ENCODE measurements around the gene AHDC1. TPM values are rescaled to one million over a fixed set of nuclear protein-coding genes. Genes with fewer than 3 reads are reported as not detected.

AHDC1 gene
- total and polyA plus RNA-seq, 10 of the 15 experiments (the other 5 are each of a cell fraction or from before 2014, with no cell fraction given): 0.21 to 13.0 (median 1.4) TPM

DNA sequence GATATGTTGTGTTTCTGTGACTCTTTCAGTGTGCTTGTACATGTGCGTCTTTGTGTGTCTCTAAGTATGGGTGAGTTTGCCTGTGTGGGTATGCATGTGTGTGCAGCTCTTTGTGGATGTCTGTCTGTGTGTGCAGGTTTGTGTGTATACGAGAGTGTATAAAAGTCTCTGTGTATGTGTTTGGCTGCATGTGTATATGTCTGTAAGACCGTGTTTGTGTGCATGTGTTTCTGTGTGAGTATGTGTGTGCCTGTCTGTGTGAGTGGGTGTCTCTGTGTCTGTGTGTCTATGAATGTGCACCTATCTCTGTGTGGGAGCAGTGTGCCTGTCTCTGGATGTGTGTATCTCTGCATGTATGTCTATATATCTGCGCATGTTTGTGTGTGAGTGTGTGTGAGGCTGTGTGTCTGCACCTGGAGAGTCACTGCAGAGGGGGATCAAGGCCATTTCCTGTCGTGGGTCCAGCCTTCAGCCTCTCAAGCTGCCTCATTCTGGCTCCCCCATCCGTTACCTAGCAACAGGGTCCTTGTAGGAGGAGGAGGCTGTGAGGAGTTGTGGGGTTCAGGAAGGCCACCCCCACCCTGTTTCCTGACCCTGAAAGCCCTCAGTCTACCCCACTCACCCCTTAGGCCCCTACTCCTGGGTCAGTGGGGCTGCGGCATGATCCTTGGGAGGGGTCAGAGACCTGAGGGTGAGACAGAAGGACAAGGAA lies 20.7 kb upstream of the AHDC1 start:
- Histone ChIP-seq H3K4me3 (peak overlapping the region; percentile 93), H3K27ac (ENCODE audit: control insufficient read depth, insufficient read depth) (peak overlapping the region; percentile 85), H2AFZ (ENCODE audit: control insufficient read depth, low read depth, low read length) (no peak overlapping the region; the same call in 1 of the 2 replicates), H3K9me3 (replicated peaks; ENCODE audit: control insufficient read depth, insufficient read depth, low read length) (no peaks in the 10 kb centered on the region), H3K4me1 (ENCODE audit: control insufficient read depth, insufficient read depth, low read length) (peaks cover 63% of the 10 kb centered on the region), H3K9ac (ENCODE audit: control insufficient read depth, insufficient read depth, low read length) (peak overlapping the region; percentile 76), H3K36me3 (ENCODE audit: control insufficient read depth in 2 of 2, insufficient read depth in 2 of 2, low read length in 1 of 2) (peaks cover 0 to 8% of the 10 kb centered on the region in 2 experiments; a peak in 2 of 4 replicates), H3K79me2 (ENCODE audit: control insufficient read depth, insufficient read depth, low read length) (peaks cover 42% of the 10 kb centered on the region), H3K4me2 (ENCODE audit: control insufficient read depth, insufficient read depth) (peak overlapping the region; percentile 47), H4K20me1 (ENCODE audit: control insufficient read depth, insufficient read depth) (no peaks in the 10 kb centered on the region), H3K27me3 (replicated peaks in 1 of 2; ENCODE audit: control insufficient read depth in 2 of 2, insufficient read depth in 2 of 2, low read length in 1 of 2) (no peaks in the 10 kb centered on the region)
- RAD21 ChIA-PET (ENCODE audit: unreplicated experiment): interaction anchor here (1.0 to 17.1 kb wide), 11 partner anchors 7 to 148 kb away, joined by 3 to 211 read pairs (median 5); partner anchors contain the start of genes AHDC1 and STX12
- WGBS (ENCODE audit: insufficient coverage, insufficient replicate concordance, low lambda C conversion rate, missing lambda C conversion rate): 43% methylated on average over 7 of the region's 7 CpGs
- FAIRE-seq (peak; percentile 31), ATAC-seq (peak; percentile 31), DNase-seq (ENCODE audit: low read depth, low spot score) (peak; percentile 67)
- intact Hi-C loops (cut with micrococcal nuclease; ENCODE audit: unreplicated experiment): loop anchor here (2.0 kb wide), 1 partner anchor 14 kb away; no protein-coding TSS in a partner anchor
- POLR2A ChIA-PET: interaction anchor here (0.6 to 14.3 kb wide), 7 partner anchors 11 to 933 kb away, joined by 4 to 141 read pairs (median 10); partner anchors contain the start of genes FGR and IFI6
- in situ Hi-C loops (cut with MboI): no loop called here
- SMC1A ChIA-PET (ENCODE audit: uncharacterized antibody, unreplicated experiment): interaction anchor here (1.0 to 10.4 kb wide), 7 partner anchors 8 to 148 kb away, joined by 3 to 114 read pairs (median 9); partner anchors contain the start of gene STX12
- BruUV-seq (replicated peaks): no TSS peak
- CTCF ChIA-PET: interaction anchor here (0.6 to 17.2 kb wide), 9 partner anchors 8 to 390 kb away, joined by 3 to 208 read pairs (median 4); partner anchors contain the start of genes AHDC1 and WDTC1
- TF ChIP-seq TCF7 (IDR thresholded peaks at IDR 0.05; ENCODE audit: borderline replicate concordance) (no peak), IRF4 (IDR thresholded peaks at IDR 0.05; ENCODE audit: low read depth, low read length) (0 out of 2 replicates have a peak, but pooled peaks have one; percentile 29), HDGF (IDR thresholded peaks at IDR 0.05) (peak; percentile 99), SPI1 (IDR thresholded peaks at IDR 0.05; ENCODE audit: borderline replicate concordance, insufficient read depth, low read depth, low read length) (no peak), EED (IDR thresholded peaks at IDR 0.05; ENCODE audit: low read depth) (0 out of 2 replicates have a peak, but pooled peaks have one; percentile 10), SP1 (IDR thresholded peaks at IDR 0.05; ENCODE audit: low read depth, low read length) (no peak), TCF3 (IDR thresholded peaks at IDR 0.05; ENCODE audit: borderline replicate concordance, insufficient read depth, low read depth, low read length) (peak; percentile 80; the same call in 1 of the 2 replicates), NBN (IDR thresholded peaks at IDR 0.05) (peak; percentile 52), LARP7 (IDR thresholded peaks at IDR 0.05) (0 out of 2 replicates have a peak, but pooled peaks have one; percentile 7), SIN3A (IDR thresholded peaks at IDR 0.05; ENCODE audit: low read depth, low read length) (no peak), BMI1 (IDR thresholded peaks at IDR 0.05; ENCODE audit: borderline replicate concordance) (peak; percentile 97), PAX8 (IDR thresholded peaks at IDR 0.05) (no peak)
- TF ChIP-seq, protein P1, sequence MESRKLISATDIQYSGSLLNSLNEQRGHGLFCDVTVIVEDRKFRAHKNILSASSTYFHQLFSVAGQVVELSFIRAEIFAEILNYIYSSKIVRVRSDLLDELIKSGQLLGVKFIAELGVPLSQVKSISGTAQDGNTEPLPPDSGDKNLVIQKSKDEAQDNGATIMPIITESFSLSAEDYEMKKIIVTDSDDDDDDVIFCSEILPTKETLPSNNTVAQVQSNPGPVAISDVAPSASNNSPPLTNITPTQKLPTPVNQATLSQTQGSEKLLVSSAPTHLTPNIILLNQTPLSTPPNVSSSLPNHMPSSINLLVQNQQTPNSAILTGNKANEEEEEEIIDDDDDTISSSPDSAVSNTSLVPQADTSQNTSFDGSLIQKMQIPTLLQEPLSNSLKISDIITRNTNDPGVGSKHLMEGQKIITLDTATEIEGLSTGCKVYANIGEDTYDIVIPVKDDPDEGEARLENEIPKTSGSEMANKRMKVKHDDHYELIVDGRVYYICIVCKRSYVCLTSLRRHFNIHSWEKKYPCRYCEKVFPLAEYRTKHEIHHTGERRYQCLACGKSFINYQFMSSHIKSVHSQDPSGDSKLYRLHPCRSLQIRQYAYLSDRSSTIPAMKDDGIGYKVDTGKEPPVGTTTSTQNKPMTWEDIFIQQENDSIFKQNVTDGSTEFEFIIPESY (IDR thresholded peaks at IDR 0.05): 0 out of 2 replicates have a peak, but pooled peaks have one; percentile 5
- TF ChIP-seq, protein P2, sequence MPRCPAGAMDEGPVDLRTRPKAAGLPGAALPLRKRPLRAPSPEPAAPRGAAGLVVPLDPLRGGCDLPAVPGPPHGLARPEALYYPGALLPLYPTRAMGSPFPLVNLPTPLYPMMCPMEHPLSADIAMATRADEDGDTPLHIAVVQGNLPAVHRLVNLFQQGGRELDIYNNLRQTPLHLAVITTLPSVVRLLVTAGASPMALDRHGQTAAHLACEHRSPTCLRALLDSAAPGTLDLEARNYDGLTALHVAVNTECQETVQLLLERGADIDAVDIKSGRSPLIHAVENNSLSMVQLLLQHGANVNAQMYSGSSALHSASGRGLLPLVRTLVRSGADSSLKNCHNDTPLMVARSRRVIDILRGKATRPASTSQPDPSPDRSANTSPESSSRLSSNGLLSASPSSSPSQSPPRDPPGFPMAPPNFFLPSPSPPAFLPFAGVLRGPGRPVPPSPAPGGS (IDR thresholded peaks at IDR 0.05; ENCODE audit: borderline replicate concordance, insufficient read depth, low read depth, low read length, poor library complexity, severe bottlenecking): peak; percentile 10
- TF ChIP-seq, protein P3, sequence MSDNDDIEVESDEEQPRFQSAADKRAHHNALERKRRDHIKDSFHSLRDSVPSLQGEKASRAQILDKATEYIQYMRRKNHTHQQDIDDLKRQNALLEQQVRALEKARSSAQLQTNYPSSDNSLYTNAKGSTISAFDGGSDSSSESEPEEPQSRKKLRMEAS (IDR thresholded peaks at IDR 0.05; ENCODE audit: low read depth, low read length): no peak
- TF ChIP-seq, protein P4, sequence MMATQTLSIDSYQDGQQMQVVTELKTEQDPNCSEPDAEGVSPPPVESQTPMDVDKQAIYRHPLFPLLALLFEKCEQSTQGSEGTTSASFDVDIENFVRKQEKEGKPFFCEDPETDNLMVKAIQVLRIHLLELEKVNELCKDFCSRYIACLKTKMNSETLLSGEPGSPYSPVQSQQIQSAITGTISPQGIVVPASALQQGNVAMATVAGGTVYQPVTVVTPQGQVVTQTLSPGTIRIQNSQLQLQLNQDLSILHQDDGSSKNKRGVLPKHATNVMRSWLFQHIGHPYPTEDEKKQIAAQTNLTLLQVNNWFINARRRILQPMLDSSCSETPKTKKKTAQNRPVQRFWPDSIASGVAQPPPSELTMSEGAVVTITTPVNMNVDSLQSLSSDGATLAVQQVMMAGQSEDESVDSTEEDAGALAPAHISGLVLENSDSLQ (IDR thresholded peaks at IDR 0.05): peak; percentile 26; the same call in 1 of the 2 replicates
